OCI-LY7 (cell line): ENCODE data around the gene CD300A. TPM values are rescaled to one million over a fixed set of nuclear protein-coding genes. Genes with fewer than 3 reads are reported as not detected.
A peak's percentile ranks its signal among the peaks of the same experiment; 100 is the strongest.

Source experiments
- BruUV-seq: library from RNA; stranded (reverse); fragments of 400-500 nt; replicated peaks from 2 replicates; lab custom pipeline; 2021; lab: Mats Ljungman, UMichigan
- CTCF ChIA-PET: fragments of 300-600 bp; sonication (Branson Sonifier 250); formaldehyde crosslinking; loops from one replicate; lab custom pipeline; 2022; ENCODE audit warnings: antibody characterized with exemption; ENCODE audit not compliant: unreplicated experiment; lab: Charles Lee
- POLR2A ChIA-PET: fragments of 300-600 bp; sonication (Branson Sonifier 250); formaldehyde crosslinking; loops from one replicate; lab custom pipeline; 2022; ENCODE audit warnings: antibody characterized with exemption; lab: Charles Lee
- DNase-seq: peaks from one replicate; pipeline ENCODE4 v3.0.0-alpha.2; 2015; ENCODE audit warnings: low spot score
- H2AFZ ChIP-seq: fragments of 200-600 bp; sonication (generic), shearing (Covaris generic); 2 replicates; pipeline ENCODE4 v1.6.1; 2014; ENCODE audit warnings: mild to moderate bottlenecking, antibody characterized with exemption, low read length, moderate library complexity
- H3K27ac ChIP-seq: fragments of 200-600 bp; sonication (generic); 2 replicates; pipeline ENCODE4 v1.5.1; 2014; ENCODE audit warnings: mixed run types, low read depth, mild to moderate bottlenecking, moderate library complexity, low read length, inconsistent platforms; ENCODE audit not compliant: poor library complexity, severe bottlenecking
- H3K36me3 ChIP-seq: fragments of 200-600 bp; sonication (generic); 2 replicates; pipeline ENCODE4 v1.6.1; 2014; ENCODE audit warnings: mild to moderate bottlenecking, antibody characterized with exemption, low read length, moderate library complexity, mixed read lengths; ENCODE audit not compliant: insufficient read depth
- H3K4me1 ChIP-seq: fragments of 200-600 bp; sonication (generic); 2 replicates; pipeline ENCODE4 v1.5.1; 2014; ENCODE audit warnings: mild to moderate bottlenecking, low read length; ENCODE audit not compliant: insufficient read depth, poor library complexity, severe bottlenecking
- H3K4me2 ChIP-seq: fragments of 200-600 bp; sonication (generic); 2 replicates; pipeline ENCODE4 v1.6.1; 2014; ENCODE audit warnings: mild to moderate bottlenecking, low read length
- H3K4me3 ChIP-seq: fragments of 200-600 bp; sonication (generic); 2 replicates; pipeline ENCODE4 v1.5.1; 2014; ENCODE audit warnings: mild to moderate bottlenecking, low read depth, low read length; ENCODE audit not compliant: poor library complexity, severe bottlenecking
- H3K79me2 ChIP-seq: fragments of 200-600 bp; sonication (generic); 2 replicates; pipeline ENCODE4 v1.6.1; 2016; ENCODE audit warnings: low read depth, mild to moderate bottlenecking, low read length, moderate library complexity, mixed read lengths; ENCODE audit not compliant: insufficient read depth
- H3K9me2 ChIP-seq: fragments of 200-600 bp; sonication (generic); 2 replicates; pipeline ENCODE4 v1.6.1; 2016; ENCODE audit warnings: mild to moderate bottlenecking, low read length, mixed read lengths; ENCODE audit not compliant: insufficient read depth
- H3K9me3 ChIP-seq: fragments of 200-600 bp; sonication (generic); 2 replicates; pipeline ENCODE4 v1.6.1; 2014; ENCODE audit warnings: mild to moderate bottlenecking, mixed run types, low read length, mixed read lengths
- H4K20me1 ChIP-seq: fragments of 200-600 bp; sonication (generic); 2 replicates; pipeline ENCODE4 v1.6.1; 2014; ENCODE audit warnings: mild to moderate bottlenecking, antibody characterized with exemption, low read length, moderate library complexity, mixed read lengths; ENCODE audit not compliant: insufficient read depth
- EZH2phosphoT487 ChIP-seq: fragments of 200-600 bp; sonication (generic); IDR thresholded peaks from 2 replicates; pipeline ENCODE4 v1.6.1; 2018; ENCODE audit warnings: low read depth, borderline replicate concordance, mild to moderate bottlenecking, mixed run types, antibody characterized with exemption, low read length, moderate library complexity, mixed read lengths
- intact Hi-C: fragments of 100-400 bp; cut with micrococcal nuclease; formaldehyde crosslinking; loops from one replicate; pipeline ENCODE4 v1.10.0; 2022; ENCODE audit not compliant: unreplicated experiment
- total RNA-seq, 2 experiments: library from RNA; depleted of rRNA in 1 of 2; stranded (reverse); fragments of >200 nt in 1 of 2; shearing (Covaris generic) in 1 of 2; gene quantifications; 2 replicates each; pipeline ENCODE4 v1.2.3, GENCODE V29; 2014 to 2022
- TF ChIP-seq, protein P1 (sequence below): fragments of 200-600 bp; sonication (generic); conservative IDR thresholded peaks from 2 replicates; pipeline ENCODE4 v1.5.1; 2014; ENCODE audit warnings: mild to moderate bottlenecking, antibody characterized with exemption, low read length, moderate library complexity, mixed read lengths

Gene CD300A
- total RNA-seq, 2 experiments from 2014 or later: 3.5 to 6.7 TPM

DNA sequence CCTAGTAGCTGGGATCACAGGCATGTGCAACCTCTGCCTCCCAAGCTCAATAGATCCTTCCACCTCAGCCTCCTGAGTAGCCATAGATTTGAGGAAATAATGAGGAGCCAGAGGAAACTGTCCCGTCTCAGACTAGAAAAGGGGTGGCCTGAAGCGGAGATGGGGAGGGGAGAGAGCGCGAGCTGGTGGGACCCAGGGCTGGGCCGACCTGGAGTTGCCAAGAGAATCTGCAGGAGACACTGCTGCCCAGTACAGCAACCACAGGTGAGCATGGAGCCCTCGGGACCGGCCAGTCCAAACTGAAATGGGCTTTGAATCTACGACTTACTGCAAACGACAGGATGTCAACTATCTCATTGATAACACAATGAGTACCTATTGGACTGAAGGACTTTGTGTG lies 24.3 kb downstream of the CD300A start:
- no peak for DNase-seq
- intact Hi-C loops: no loop called here
- Histone ChIP-seq H3K4me1 (no peaks in the 10 kb centered on the region), H3K9me3 (no peaks in the 10 kb centered on the region), H3K4me2 (no peak overlapping the region), H2AFZ (no peak overlapping the region), H3K9me2 (no peaks in the 10 kb centered on the region), H3K27ac (no peak overlapping the region), H3K79me2 (no peaks in the 10 kb centered on the region), H3K4me3 (no peak overlapping the region), H3K36me3 (no peaks in the 10 kb centered on the region), H4K20me1 (no peaks in the 10 kb centered on the region)
- no peak for TF ChIP-seq EZH2phosphoT487
- TF ChIP-seq, protein P1, sequence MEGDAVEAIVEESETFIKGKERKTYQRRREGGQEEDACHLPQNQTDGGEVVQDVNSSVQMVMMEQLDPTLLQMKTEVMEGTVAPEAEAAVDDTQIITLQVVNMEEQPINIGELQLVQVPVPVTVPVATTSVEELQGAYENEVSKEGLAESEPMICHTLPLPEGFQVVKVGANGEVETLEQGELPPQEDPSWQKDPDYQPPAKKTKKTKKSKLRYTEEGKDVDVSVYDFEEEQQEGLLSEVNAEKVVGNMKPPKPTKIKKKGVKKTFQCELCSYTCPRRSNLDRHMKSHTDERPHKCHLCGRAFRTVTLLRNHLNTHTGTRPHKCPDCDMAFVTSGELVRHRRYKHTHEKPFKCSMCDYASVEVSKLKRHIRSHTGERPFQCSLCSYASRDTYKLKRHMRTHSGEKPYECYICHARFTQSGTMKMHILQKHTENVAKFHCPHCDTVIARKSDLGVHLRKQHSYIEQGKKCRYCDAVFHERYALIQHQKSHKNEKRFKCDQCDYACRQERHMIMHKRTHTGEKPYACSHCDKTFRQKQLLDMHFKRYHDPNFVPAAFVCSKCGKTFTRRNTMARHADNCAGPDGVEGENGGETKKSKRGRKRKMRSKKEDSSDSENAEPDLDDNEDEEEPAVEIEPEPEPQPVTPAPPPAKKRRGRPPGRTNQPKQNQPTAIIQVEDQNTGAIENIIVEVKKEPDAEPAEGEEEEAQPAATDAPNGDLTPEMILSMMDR: no peak
- POLR2A ChIA-PET: no interaction called here
- CTCF ChIA-PET: no interaction called here
- no TSS peak for BruUV-seq

DNA sequence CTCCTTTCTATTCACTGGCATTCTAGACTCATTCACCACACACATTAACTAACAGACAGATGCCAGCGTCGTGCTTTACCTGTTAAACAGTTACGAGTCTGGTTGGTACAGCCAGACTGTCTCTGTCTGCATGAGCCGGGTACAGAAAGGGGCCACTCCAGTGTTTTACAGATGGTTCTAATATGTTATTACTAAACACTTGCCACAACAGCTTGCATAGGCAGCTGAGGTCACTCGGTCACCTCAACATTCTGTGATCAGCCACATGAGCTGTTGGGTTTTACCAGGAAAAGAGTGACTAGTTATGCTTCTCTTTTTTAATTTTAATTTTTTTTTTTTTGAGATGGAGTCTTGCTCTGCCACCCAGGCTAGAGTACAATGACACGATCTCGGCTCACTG lies 25.2 kb downstream of the CD300A start:
- H4K20me1 ChIP-seq: no peaks in the 10 kb centered on the region
- H3K9me2 ChIP-seq: no peaks in the 10 kb centered on the region
- TF ChIP-seq, protein P1: no peak
- TF ChIP-seq EZH2phosphoT487: no peak
- no peak for DNase-seq
- ChIA-PET POLR2A (no interaction called here), CTCF (interaction anchor here (0.9 kb wide), 1 partner anchor 123 kb away, joined by 3 read pairs; no protein-coding TSS in a partner anchor)
- no TSS peak for BruUV-seq
- H2AFZ ChIP-seq: no peak overlapping the region
- no peak overlapping the region for H3K4me3 ChIP-seq
- H3K4me2 ChIP-seq: no peak overlapping the region
- no peak overlapping the region for H3K27ac ChIP-seq
- no peaks in the 10 kb centered on the region for H3K36me3 ChIP-seq
- no peaks in the 10 kb centered on the region for H3K4me1 ChIP-seq
- no peaks in the 10 kb centered on the region for H3K79me2 ChIP-seq
- no peaks in the 10 kb centered on the region for H3K9me3 ChIP-seq
- intact Hi-C loops: no loop called here

DNA sequence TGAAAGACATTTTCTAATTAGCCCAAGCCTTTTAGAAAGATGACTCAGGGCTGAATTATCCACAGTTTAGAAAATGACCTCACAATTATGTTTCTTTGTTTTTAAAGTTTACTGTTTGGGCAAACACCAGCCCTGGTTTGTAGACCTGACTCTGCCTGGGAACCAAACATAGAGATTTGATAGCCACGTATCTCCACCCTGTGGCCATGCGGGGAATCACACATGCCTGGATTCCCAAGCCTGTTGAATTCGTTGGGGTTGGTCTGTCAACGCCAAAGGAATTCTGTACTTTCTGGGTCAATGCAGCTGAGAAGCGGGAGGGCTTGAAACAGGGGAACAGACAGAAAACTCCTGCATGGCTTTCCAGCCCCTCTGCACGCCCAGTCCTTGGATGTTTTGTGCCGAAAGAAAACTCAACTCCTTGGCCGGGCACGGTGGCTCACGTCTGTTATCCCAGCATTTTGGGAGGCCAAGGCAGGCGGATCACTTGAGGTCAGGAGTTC lies 26.9 kb downstream of the CD300A start:
- Histone ChIP-seq H3K79me2 (no peaks in the 10 kb centered on the region), H3K27ac (no peak overlapping the region), H3K9me2 (no peaks in the 10 kb centered on the region), H3K4me1 (no peaks in the 10 kb centered on the region), H3K4me2 (no peak overlapping the region), H3K4me3 (no peak overlapping the region), H4K20me1 (no peaks in the 10 kb centered on the region), H2AFZ (no peak overlapping the region), H3K9me3 (no peaks in the 10 kb centered on the region), H3K36me3 (no peaks in the 10 kb centered on the region)
- DNase-seq: peak; percentile 80
- intact Hi-C loops: loop anchor here (1.0 kb wide), 4 partner anchors 36 to 125 kb away; no protein-coding TSS in a partner anchor
- ChIA-PET POLR2A (no interaction called here), CTCF (no interaction called here)
- BruUV-seq: no TSS peak
- no peak for TF ChIP-seq EZH2phosphoT487
- TF ChIP-seq, protein P1: peak; percentile 99
